ENCODE data around the gene COG2.

Gene COG2

GRCh38 chr1:230679192-230679591 is 36.9 kb downstream of the COG2 start:
- no peak overlapping the region for H3K4me3 ChIP-seq (ENCODE audit: low read length)
- no peak overlapping the region for H3K27ac ChIP-seq (ENCODE audit: low read length)
- H3K9ac ChIP-seq (ENCODE audit: low read depth, low read length), result no peak overlapping the region
- no peaks in the 10 kb centered on the region for H3K27me3 ChIP-seq (ENCODE audit: insufficient read depth, low read length)
- no peaks in the 10 kb centered on the region for H3K4me1 ChIP-seq (ENCODE audit: insufficient read depth, low read length)
- H3K9me3 ChIP-seq (ENCODE audit: insufficient read depth, low read depth, low read length), result no peaks in the 10 kb centered on the region
- peaks cover 97% of the 10 kb centered on the region for H3K36me3 ChIP-seq (ENCODE audit: insufficient read depth, low read depth, low read length)

DNA sequence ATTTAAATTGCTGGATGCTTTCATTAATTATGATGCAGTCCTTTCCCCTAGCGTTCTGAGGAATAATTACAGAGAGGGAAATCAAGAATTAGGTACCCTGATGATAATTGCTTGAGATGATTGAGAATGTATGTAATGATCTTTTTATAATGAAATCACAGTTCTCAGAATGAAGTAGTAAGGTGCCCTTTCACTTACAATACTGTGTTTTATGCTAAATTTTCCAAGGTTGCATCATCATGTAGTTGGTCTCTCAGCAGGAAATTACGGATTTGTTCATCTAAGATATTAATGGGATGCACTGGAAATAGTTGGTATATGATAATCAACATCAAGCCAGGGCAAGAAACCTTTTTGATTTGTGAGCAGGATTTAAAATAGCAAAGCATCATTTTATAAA is 37.5 kb downstream of the COG2 start:
- H3K27me3 ChIP-seq (ENCODE audit: insufficient read depth, low read length), result no peaks in the 10 kb centered on the region
- H3K4me3 ChIP-seq (ENCODE audit: low read length), result no peak overlapping the region
- no peak overlapping the region for H3K9ac ChIP-seq (ENCODE audit: low read depth, low read length)
- H3K27ac ChIP-seq (ENCODE audit: low read length), result no peak overlapping the region
- H3K36me3 ChIP-seq (ENCODE audit: insufficient read depth, low read depth, low read length), result peaks cover 97% of the 10 kb centered on the region
- H3K9me3 ChIP-seq (ENCODE audit: insufficient read depth, low read depth, low read length), result no peaks in the 10 kb centered on the region
- H3K4me1 ChIP-seq (ENCODE audit: insufficient read depth, low read length), result no peaks in the 10 kb centered on the region

DNA sequence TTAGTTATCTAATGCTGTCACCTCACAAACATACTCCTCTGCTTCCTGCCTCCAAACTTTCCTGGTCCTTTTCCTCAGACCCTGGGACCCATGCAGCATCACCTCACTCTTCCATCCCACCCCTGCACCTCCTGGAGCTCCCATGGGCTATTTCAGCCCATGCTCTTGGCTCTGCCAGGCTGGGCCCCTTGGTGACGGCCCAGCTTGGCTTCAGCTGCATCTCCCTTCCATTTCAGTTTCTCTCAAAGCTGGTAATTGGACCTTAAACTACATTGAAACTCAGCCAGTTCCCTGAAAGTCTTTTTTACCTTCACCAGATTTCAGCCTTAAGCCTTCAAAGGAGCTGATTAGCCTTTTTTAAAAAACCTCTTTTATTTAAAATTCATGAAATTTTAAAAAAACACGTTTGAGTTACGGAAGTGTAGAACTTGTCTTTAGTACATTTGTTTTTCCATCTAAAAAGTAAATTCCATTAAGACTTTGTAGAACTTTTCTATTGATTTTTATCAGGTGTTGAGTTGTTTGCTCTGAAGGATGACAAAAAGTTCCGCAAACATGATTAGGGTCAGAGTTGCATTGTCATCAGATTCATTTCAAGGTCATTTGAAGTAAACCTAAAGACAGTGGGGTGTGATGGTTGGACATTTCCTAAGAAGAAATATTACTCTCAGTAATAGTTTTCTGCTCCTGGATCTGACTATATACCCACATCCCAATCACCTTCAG is 38.2 kb downstream of the COG2 start:
- no peaks in the 10 kb centered on the region for H3K9me3 ChIP-seq (ENCODE audit: insufficient read depth, low read depth, low read length)
- no peaks in the 10 kb centered on the region for H3K27me3 ChIP-seq (ENCODE audit: insufficient read depth, low read length)
- H3K36me3 ChIP-seq (ENCODE audit: insufficient read depth, low read depth, low read length), result peaks cover 97% of the 10 kb centered on the region
- H3K4me3 ChIP-seq (ENCODE audit: low read length), result no peak overlapping the region
- no peaks in the 10 kb centered on the region for H3K4me1 ChIP-seq (ENCODE audit: insufficient read depth, low read length)
- H3K27ac ChIP-seq (ENCODE audit: low read length), result no peak overlapping the region
- H3K9ac ChIP-seq (ENCODE audit: low read depth, low read length), result no peak overlapping the region

DNA sequence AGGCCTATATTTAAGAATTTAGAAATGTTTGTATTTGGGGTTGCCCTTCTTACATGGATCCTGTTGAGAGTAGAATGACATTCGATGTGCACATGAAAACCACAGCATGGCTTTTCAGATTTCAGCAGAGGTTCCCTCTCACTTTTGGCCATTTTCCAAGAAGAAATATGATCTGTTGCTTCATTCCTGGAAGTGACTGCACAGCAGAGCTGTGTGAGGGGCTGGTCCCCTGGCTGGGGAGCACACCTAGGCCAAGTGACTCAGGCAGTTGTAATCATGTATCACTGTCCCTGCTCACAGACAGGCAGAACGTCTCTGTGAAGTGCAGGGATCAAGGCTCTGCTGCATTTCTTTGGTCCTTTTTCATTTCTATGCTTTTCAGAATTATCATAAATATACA is 39.3 kb downstream of the COG2 start:
- no peak overlapping the region for H3K27ac ChIP-seq (ENCODE audit: low read length)
- H3K4me1 ChIP-seq (ENCODE audit: insufficient read depth, low read length), result no peaks in the 10 kb centered on the region

GRCh38 chr1:230682274-230682673 is 40.0 kb downstream of the COG2 start:
- Histone ChIP-seq H3K27ac (ENCODE audit: low read length) (no peak overlapping the region), H3K4me1 (ENCODE audit: insufficient read depth, low read length) (no peaks in the 10 kb centered on the region), H3K9ac (ENCODE audit: low read depth, low read length) (no peak overlapping the region), H3K36me3 (ENCODE audit: insufficient read depth, low read depth, low read length) (peaks cover 97% of the 10 kb centered on the region), H3K4me3 (ENCODE audit: low read length) (no peak overlapping the region), H3K27me3 (ENCODE audit: insufficient read depth, low read length) (no peaks in the 10 kb centered on the region), H3K9me3 (ENCODE audit: insufficient read depth, low read depth, low read length) (no peaks in the 10 kb centered on the region)

More for the DNA sequence above, 39.3 kb downstream of the COG2 start:
- H3K9ac ChIP-seq (ENCODE audit: low read depth, low read length), result no peak overlapping the region
- no peaks in the 10 kb centered on the region for H3K9me3 ChIP-seq (ENCODE audit: insufficient read depth, low read depth, low read length)
- H3K36me3 ChIP-seq (ENCODE audit: insufficient read depth, low read depth, low read length), result peaks cover 97% of the 10 kb centered on the region
- no peaks in the 10 kb centered on the region for H3K27me3 ChIP-seq (ENCODE audit: insufficient read depth, low read length)
- no peak overlapping the region for H3K4me3 ChIP-seq (ENCODE audit: low read length)

DNA sequence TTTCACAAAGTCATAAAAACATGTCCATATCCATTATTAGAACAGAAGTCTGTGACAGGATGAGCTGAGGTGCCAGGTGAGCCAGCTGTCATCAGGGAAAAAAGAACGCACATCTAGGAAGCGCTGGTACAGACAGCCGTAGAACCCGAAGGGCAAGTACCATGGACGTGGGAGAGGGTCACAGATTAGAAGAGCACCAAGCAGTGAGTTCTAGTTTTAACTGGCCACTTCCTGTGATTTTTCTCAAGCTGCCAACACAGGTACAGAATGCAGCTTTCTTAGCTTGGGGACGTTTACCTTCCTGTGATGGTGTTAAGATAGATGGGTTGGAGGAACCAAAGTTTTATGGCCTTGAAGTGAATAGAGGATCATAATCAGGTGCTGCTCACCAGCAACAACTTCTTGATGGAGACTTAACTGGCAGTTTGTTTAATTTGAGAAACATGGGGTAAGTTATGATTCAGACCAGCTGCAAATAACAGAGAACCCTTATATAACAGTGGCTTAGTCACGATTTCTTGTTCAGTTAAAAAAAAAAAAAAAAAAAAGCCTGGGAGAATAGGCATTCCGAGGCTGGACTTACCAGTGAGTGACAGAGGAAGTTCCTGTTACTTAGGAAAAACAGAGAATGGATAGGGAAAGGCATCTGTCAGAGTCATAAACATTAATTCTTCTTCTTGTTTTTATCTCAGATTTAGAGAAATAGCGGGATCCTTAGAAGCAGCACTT is 40.8 kb downstream of the COG2 start:
- Histone ChIP-seq H3K27ac (ENCODE audit: low read length) (no peak overlapping the region), H3K4me1 (ENCODE audit: insufficient read depth, low read length) (no peaks in the 10 kb centered on the region), H3K9ac (ENCODE audit: low read depth, low read length) (no peak overlapping the region), H3K4me3 (ENCODE audit: low read length) (no peak overlapping the region), H3K9me3 (ENCODE audit: insufficient read depth, low read depth, low read length) (no peaks in the 10 kb centered on the region), H3K27me3 (ENCODE audit: insufficient read depth, low read length) (no peaks in the 10 kb centered on the region), H3K36me3 (ENCODE audit: insufficient read depth, low read depth, low read length) (peaks cover 97% of the 10 kb centered on the region)

DNA sequence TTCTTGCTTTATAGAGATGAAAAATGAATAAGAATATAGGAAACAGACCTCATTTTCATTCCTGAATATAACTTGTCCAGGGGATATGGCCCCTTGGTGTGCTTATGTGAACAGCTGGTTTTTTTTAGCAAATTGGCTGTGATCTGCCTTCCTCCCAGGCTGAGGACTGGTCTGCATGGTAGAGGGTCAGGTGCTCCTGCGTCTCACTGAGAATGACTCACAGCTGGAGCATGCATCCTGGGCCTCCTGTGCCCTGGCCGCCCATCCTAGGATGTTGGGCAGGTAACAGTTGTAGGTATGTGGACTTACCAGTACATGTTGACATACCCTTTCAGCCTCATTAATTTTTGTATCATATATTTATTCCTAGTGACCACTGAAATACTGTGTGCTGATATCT is 41.9 kb downstream of the COG2 start:
- H3K9me3 ChIP-seq (ENCODE audit: insufficient read depth, low read depth, low read length), result no peaks in the 10 kb centered on the region
- H3K9ac ChIP-seq (ENCODE audit: low read depth, low read length), result no peak overlapping the region
- H3K27me3 ChIP-seq (ENCODE audit: insufficient read depth, low read length), result no peaks in the 10 kb centered on the region
- peaks cover 99% of the 10 kb centered on the region for H3K36me3 ChIP-seq (ENCODE audit: insufficient read depth, low read depth, low read length)
- no peak overlapping the region for H3K4me3 ChIP-seq (ENCODE audit: low read length)
- no peak overlapping the region for H3K27ac ChIP-seq (ENCODE audit: low read length)
- no peaks in the 10 kb centered on the region for H3K4me1 ChIP-seq (ENCODE audit: insufficient read depth, low read length)

DNA sequence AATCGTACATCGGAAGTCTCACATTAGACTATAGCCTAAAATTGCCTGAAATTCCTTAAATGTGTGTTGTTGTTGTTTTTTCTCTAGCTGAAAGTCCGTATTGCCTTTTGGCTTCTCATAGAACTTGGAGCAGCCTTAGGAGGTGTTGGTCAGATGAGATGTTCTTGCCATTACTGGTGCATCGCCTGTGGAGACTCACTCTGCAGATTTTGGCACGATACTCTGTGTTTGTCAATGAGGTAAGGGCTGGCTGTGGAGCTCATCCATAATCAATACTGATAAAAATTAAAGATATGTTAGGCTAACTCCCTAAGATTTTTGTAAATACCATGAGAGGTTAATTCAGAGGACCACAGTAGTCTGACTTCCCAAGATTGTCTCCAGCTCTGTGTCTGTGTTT is 42.7 kb downstream of the COG2 start:
- Histone ChIP-seq H3K4me3 (ENCODE audit: low read length) (no peak overlapping the region), H3K9ac (ENCODE audit: low read depth, low read length) (no peak overlapping the region), H3K4me1 (ENCODE audit: insufficient read depth, low read length) (no peaks in the 10 kb centered on the region), H3K27me3 (ENCODE audit: insufficient read depth, low read length) (no peaks in the 10 kb centered on the region), H3K9me3 (ENCODE audit: insufficient read depth, low read depth, low read length) (no peaks in the 10 kb centered on the region), H3K27ac (ENCODE audit: low read length) (no peak overlapping the region), H3K36me3 (ENCODE audit: insufficient read depth, low read depth, low read length) (peaks cover 99% of the 10 kb centered on the region)

DNA sequence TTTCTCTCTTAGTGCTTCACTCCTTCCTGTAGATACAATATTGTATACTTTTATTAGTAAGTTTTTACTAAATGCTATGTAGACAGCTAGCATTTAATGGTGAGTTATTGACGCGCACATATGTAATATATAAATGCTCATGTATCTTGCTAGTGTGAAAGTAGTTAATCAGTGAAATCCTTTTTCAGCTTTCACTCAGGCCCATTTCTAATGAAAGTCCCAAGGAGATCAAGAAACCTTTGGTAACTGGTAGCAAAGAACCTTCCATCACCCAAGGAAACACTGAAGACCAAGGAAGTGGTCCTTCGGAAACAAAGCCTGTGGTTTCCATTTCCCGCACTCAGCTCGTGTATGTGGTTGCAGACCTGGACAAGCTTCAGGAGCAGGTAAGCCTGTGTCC is 44.5 kb downstream of the COG2 start:
- H3K4me3 ChIP-seq (ENCODE audit: low read length), result no peak overlapping the region
- no peaks in the 10 kb centered on the region for H3K9me3 ChIP-seq (ENCODE audit: insufficient read depth, low read depth, low read length)
- H3K27me3 ChIP-seq (ENCODE audit: insufficient read depth, low read length), result no peaks in the 10 kb centered on the region
- H3K36me3 ChIP-seq (ENCODE audit: insufficient read depth, low read depth, low read length), result peaks cover 98% of the 10 kb centered on the region
- no peaks in the 10 kb centered on the region for H3K4me1 ChIP-seq (ENCODE audit: insufficient read depth, low read length)
- no peak overlapping the region for H3K27ac ChIP-seq (ENCODE audit: low read length)
- no peak overlapping the region for H3K9ac ChIP-seq (ENCODE audit: low read depth, low read length)

GRCh38 chr1:230690101-230690500 is 47.8 kb downstream of the COG2 start:
- H3K27ac ChIP-seq (ENCODE audit: low read length), result no peak overlapping the region
- peaks cover 93% of the 10 kb centered on the region for H3K36me3 ChIP-seq (ENCODE audit: insufficient read depth, low read depth, low read length)

DNA sequence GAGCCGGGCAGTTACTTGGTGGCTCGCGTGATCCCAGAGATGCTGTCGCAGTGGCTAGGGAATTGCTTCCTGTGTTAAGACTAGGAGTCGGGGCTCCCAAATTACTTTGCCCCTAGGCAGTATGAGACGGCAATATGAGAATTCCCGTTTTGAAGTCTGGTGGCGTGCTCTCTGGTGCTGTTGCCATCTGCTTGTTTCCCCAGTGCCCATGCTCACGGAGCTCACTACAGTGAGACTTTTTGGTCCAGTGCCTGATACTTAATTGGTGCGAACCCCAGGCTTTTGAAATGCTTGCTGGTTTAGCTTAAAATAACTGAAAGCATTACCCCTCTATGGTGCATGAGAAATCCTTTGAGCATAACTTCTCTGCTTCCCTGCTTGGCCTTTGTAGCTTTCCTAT is 49.3 kb downstream of the COG2 start:
- Histone ChIP-seq H3K4me3 (ENCODE audit: low read length) (no peak overlapping the region), H3K4me1 (ENCODE audit: insufficient read depth, low read length) (no peaks in the 10 kb centered on the region), H3K27ac (ENCODE audit: low read length) (no peak overlapping the region), H3K9ac (ENCODE audit: low read depth, low read length) (no peak overlapping the region), H3K36me3 (ENCODE audit: insufficient read depth, low read depth, low read length) (peaks cover 79% of the 10 kb centered on the region), H3K27me3 (ENCODE audit: insufficient read depth, low read length) (no peaks in the 10 kb centered on the region), H3K9me3 (ENCODE audit: insufficient read depth, low read depth, low read length) (no peaks in the 10 kb centered on the region)

More at GRCh38 chr1:230690101-230690500, 47.8 kb downstream of the COG2 start:
- H3K4me3 ChIP-seq (ENCODE audit: low read length), result no peak overlapping the region
- no peak overlapping the region for H3K9ac ChIP-seq (ENCODE audit: low read depth, low read length)
- H3K27me3 ChIP-seq (ENCODE audit: insufficient read depth, low read length), result no peaks in the 10 kb centered on the region
- no peaks in the 10 kb centered on the region for H3K9me3 ChIP-seq (ENCODE audit: insufficient read depth, low read depth, low read length)
- no peaks in the 10 kb centered on the region for H3K4me1 ChIP-seq (ENCODE audit: insufficient read depth, low read length)

DNA sequence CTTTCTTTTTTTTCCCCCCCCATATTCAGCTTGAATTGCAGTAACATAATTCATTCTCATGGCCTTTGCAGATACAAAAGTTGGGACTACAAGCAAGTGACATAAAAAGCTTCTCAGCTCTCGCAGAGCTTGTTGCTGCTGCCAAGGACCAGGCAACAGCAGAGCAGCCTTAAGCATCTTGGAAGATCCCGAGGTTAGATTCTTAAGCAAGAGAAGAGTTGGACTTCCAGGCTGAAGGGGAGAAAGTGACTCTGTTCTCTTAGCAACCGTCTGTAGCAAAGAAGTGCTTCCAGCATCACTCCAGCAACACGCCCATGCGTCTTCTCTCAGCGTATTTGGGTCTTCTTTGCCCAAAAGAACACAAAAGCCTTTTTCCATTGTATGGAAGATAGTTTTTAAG is 50.9 kb downstream of the COG2 start:
- Histone ChIP-seq H3K9ac (ENCODE audit: low read depth, low read length) (no peak overlapping the region), H3K4me1 (ENCODE audit: insufficient read depth, low read length) (no peaks in the 10 kb centered on the region), H3K27me3 (ENCODE audit: insufficient read depth, low read length) (no peaks in the 10 kb centered on the region), H3K9me3 (ENCODE audit: insufficient read depth, low read depth, low read length) (no peaks in the 10 kb centered on the region), H3K27ac (ENCODE audit: low read length) (no peak overlapping the region), H3K4me3 (ENCODE audit: low read length) (no peak overlapping the region), H3K36me3 (ENCODE audit: insufficient read depth, low read depth, low read length) (peaks cover 63% of the 10 kb centered on the region)
